BJ (cell line): ENCODE data around the gene FAM98B. TPM values are rescaled to one million over a fixed set of nuclear protein-coding genes. Genes with fewer than 3 reads are reported as not detected.

ENCODE experiments used
- CTCF ChIA-PET: fragments of 350-600 bp; formaldehyde crosslinking; extraction: SDS; loops from one replicate; lab custom pipeline; 2021; ENCODE audit warnings: antibody characterized with exemption, inconsistent platforms; lab: Yijun Ruan, JAX
- POLR2A ChIA-PET: fragments of 300-600 bp; sonication (Branson Sonifier 250); formaldehyde crosslinking; extraction: SDS; loops from one replicate; lab custom pipeline; 2021; ENCODE audit warnings: antibody characterized with exemption; lab: Charles Lee
- DNase-seq: peaks from one replicate; pipeline ENCODE4 v3.0.0-alpha.2; 2011; ENCODE audit warnings: low read depth
- H3K27me3 ChIP-seq: 2 replicates; pipeline ENCODE4 v1.6.0; 2011; ENCODE audit warnings: low read length; ENCODE audit not compliant: control insufficient read depth, insufficient read depth
- H3K36me3 ChIP-seq: 2 replicates; pipeline ENCODE4 v1.5.1; 2011; ENCODE audit warnings: low read length; ENCODE audit not compliant: control insufficient read depth, insufficient read depth
- H3K4me3 ChIP-seq: 2 replicates; pipeline ENCODE4 v1.5.1; 2011; ENCODE audit warnings: low read depth, mild to moderate bottlenecking, control low read depth, low read length
- CTCF ChIP-seq: IDR thresholded peaks from 2 replicates; pipeline ENCODE4 v1.5.1; 2011; ENCODE audit warnings: low read depth, mild to moderate bottlenecking, control low read depth, inconsistent platforms, low read length, moderate library complexity; ENCODE audit not compliant: insufficient read depth
- polyA plus RNA-seq: library from polyadenylated mRNA; depleted of rRNA; stranded (reverse); fragments of >200 nt; gene quantifications from 2 replicates; pipeline ENCODE4 v1.2.3, GENCODE V29; 2011

Gene FAM98B
- polyA plus RNA-seq, 1 experiment = 4.9 TPM

DNA sequence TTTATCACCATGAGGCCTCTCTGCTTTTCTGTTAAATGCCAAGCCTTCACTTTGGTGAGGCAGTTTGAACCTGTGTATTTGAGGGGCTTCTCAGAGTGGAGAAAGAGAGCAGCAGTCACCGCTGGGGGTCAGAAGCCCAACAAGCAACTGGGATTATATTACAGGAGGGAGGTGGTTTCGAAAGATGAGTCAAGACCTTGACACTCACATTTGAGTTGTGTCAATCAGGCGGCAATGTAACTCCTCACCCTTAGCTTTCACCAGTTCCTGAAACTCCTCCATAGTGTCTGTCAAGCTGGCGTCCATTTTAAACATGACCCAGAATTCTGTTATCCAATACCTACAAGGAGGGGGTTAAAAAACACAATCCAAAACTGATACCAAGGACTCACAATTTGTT, 64.2 kb downstream of the FAM98B start:
- no peak overlapping the region for H3K4me3 ChIP-seq
- H3K27me3 ChIP-seq = no peaks in the 10 kb centered on the region
- POLR2A ChIA-PET = no interaction called here
- no peak for TF ChIP-seq CTCF
- H3K36me3 ChIP-seq = no peaks in the 10 kb centered on the region
- no peak for DNase-seq
- CTCF ChIA-PET = interaction anchor here (1.3 kb wide), 1 partner anchor 46 kb away, joined by 3 read pairs; no protein-coding TSS in a partner anchor

DNA sequence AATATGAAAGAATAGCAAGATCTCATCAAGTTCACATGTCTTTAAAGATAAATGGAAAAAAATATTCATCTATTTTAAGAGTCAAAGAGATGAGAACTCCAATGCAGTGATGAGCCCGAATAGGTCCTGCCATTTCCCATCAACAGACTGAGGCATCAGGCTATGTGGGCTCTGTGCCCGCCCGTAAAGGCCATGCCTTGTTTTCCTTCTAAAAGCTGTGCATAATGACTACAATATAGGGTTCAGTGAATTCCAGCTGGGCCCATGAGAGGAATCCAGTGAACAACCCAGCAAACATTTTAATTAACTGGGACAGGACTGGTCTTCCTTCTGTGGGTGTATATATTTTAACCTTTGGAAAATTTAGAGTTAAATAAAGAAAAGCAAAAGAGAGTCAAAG, 66.1 kb downstream of the FAM98B start:
- Histone ChIP-seq H3K36me3 (no peaks in the 10 kb centered on the region), H3K27me3 (no peaks in the 10 kb centered on the region), H3K4me3 (no peak overlapping the region)
- CTCF ChIA-PET = interaction anchor here (1.2 kb wide), 1 partner anchor 170 kb away, joined by 3 read pairs; no protein-coding TSS in a partner anchor
- DNase-seq = no peak
- no peak for TF ChIP-seq CTCF
- POLR2A ChIA-PET = no interaction called here

DNA sequence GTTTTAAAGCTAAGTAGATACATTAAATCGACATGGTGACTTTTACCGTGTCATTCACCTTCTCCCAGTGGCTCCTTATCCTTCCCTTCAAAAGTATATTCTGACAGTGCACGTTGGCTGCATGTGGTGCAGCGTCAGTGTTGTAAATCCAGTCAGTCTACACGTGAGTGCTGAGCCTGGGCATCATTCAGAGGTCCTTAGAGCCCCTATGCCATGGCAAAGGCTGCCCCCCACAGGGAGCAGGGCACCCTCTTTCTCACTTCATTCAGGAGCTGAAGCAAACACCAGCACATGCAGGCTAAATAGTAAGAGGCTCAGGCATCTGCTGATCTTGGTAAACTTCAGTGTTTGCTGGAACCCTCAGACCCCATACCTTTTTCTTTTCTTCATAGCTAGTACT, 67.4 kb downstream of the FAM98B start:
- no peak for TF ChIP-seq CTCF
- Histone ChIP-seq H3K36me3 (no peaks in the 10 kb centered on the region), H3K27me3 (no peaks in the 10 kb centered on the region), H3K4me3 (no peak overlapping the region)
- POLR2A ChIA-PET = interaction anchor here (0.6 kb wide), 1 partner anchor 21 kb away, joined by 3 read pairs; no protein-coding TSS in a partner anchor
- DNase-seq = no peak
- CTCF ChIA-PET = interaction anchor here (2.0 to 2.1 kb wide), 2 partner anchors 9 to 42 kb away, joined by 9 to 10 read pairs; partner anchors contain the start of gene RASGRP1

DNA sequence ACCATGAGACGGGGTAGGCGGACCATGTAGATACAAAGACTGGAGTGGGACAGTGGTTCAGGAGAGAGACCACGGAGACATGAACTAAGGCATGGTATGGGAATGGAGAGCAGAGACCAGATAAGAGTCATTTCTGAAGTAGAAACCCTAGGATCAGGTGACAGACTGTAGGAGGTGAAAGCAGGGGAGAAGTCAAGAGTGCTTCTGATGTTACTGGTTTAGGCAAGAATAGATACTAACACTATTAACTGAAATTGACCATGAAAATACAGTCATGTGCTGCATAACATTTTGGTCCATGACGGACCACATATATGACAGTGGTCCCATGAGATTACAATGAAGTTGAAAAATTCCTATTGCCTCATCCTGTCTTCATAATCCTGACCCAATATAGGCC, 69.0 kb downstream of the FAM98B start:
- no peak overlapping the region for H3K4me3 ChIP-seq
- no peak for TF ChIP-seq CTCF
- no peak for DNase-seq
- H3K36me3 ChIP-seq = no peaks in the 10 kb centered on the region
- CTCF ChIA-PET = interaction anchor here (2.0 to 2.1 kb wide), 3 partner anchors 11 to 41 kb away, joined by 5 to 10 read pairs (median 9); partner anchors contain the start of gene RASGRP1
- POLR2A ChIA-PET = no interaction called here
- no peaks in the 10 kb centered on the region for H3K27me3 ChIP-seq

- ChIA-PET CTCF (interaction anchor here (2.0 kb wide), 1 partner anchor 19 kb away, joined by 5 read pairs; no protein-coding TSS in a partner anchor), POLR2A (interaction anchor here (0.5 kb wide), 1 partner anchor 44 kb away, joined by 6 read pairs; no protein-coding TSS in a partner anchor)
- H3K27me3 ChIP-seq = no peaks in the 10 kb centered on the region
- DNase-seq = no peak
- H3K4me3 ChIP-seq = no peak overlapping the region
- TF ChIP-seq CTCF = no peak
- H3K36me3 ChIP-seq = no peaks in the 10 kb centered on the region
These were observed 70.2 kb downstream of the FAM98B start for GRCh38 chr15:38524156-38524555.
